A549 (cell line): ENCODE results near the gene DNMT3A.
A peak's percentile ranks its signal among the peaks of the same experiment; 100 is the strongest.

Experiments used
- CEBPB ChIP-seq, 2 experiments: fragments of >200 bp in 1 of 2; sonication (Bioruptor Twin) in 1 of 2; formaldehyde crosslinking in 1 of 2; IDR thresholded peaks; 2 replicates each; pipeline ENCODE4 v1.6.1; 2012 to 2016
- HOXA7 ChIP-seq: fragments of 250-450 bp; sonication (Bioruptor Pico); IDR thresholded peaks from 2 replicates; pipeline ENCODE4 v1.5.0; 2020; ENCODE audit warnings: mild to moderate bottlenecking, moderate library complexity
- RAD21 ChIP-seq, 2 experiments: fragments of >200 bp in 1 of 2; sonication (Bioruptor Twin) in 1 of 2; formaldehyde crosslinking in 1 of 2; IDR thresholded peaks in 1 of 2; conservative IDR thresholded peaks in 1 of 2; 2 replicates in 1 of 2; 3 replicates in 1 of 2; pipeline ENCODE4 v1.6.1; 2012 to 2018; ENCODE audit warnings: inconsistent platforms in 1 of 2
- TF ChIP-seq, protein P1 (sequence below): fragments of 150-350 bp; IDR thresholded peaks from 2 replicates; pipeline ENCODE4 v1.6.1; 2014; ENCODE audit warnings: low read depth, mild to moderate bottlenecking, low read length
- TF ChIP-seq, protein P2 (sequence below): fragments of >200 bp; sonication (Bioruptor Twin); formaldehyde crosslinking; IDR thresholded peaks from 3 replicates; pipeline ENCODE4 v1.5.1; 2016

- TF ChIP-seq, protein P1, sequence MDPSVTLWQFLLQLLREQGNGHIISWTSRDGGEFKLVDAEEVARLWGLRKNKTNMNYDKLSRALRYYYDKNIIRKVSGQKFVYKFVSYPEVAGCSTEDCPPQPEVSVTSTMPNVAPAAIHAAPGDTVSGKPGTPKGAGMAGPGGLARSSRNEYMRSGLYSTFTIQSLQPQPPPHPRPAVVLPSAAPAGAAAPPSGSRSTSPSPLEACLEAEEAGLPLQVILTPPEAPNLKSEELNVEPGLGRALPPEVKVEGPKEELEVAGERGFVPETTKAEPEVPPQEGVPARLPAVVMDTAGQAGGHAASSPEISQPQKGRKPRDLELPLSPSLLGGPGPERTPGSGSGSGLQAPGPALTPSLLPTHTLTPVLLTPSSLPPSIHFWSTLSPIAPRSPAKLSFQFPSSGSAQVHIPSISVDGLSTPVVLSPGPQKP, result no peak
- no peak for TF ChIP-seq RAD21 (conservative IDR thresholded peaks at IDR 0.05 in 1 of 2, IDR thresholded peaks at IDR 0.05 in 1 of 2)
- peak in 1 of 2 experiments; percentile 18; a peak in 1 of 4 replicates for TF ChIP-seq CEBPB (IDR thresholded peaks at IDR 0.05)
- TF ChIP-seq HOXA7 (CRISPR knock-in tag), result no peak
- TF ChIP-seq, protein P2, sequence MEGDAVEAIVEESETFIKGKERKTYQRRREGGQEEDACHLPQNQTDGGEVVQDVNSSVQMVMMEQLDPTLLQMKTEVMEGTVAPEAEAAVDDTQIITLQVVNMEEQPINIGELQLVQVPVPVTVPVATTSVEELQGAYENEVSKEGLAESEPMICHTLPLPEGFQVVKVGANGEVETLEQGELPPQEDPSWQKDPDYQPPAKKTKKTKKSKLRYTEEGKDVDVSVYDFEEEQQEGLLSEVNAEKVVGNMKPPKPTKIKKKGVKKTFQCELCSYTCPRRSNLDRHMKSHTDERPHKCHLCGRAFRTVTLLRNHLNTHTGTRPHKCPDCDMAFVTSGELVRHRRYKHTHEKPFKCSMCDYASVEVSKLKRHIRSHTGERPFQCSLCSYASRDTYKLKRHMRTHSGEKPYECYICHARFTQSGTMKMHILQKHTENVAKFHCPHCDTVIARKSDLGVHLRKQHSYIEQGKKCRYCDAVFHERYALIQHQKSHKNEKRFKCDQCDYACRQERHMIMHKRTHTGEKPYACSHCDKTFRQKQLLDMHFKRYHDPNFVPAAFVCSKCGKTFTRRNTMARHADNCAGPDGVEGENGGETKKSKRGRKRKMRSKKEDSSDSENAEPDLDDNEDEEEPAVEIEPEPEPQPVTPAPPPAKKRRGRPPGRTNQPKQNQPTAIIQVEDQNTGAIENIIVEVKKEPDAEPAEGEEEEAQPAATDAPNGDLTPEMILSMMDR, result no peak
These were observed 7.7 kb upstream of the DNMT3A start for GRCh38 chr2:25349397-25349796.
